ENCODE measurements around the gene DHX8. TPM values are rescaled to one million over a fixed set of nuclear protein-coding genes. Genes with fewer than 3 reads are reported as not detected.

DHX8 gene
- total RNA-seq, 1 donor = 47.5 TPM

GRCh38 chr17:43554857-43555256, 71.1 kb downstream of the DHX8 start:
- TF ChIP-seq CTCF (IDR thresholded peaks at IDR 0.05; ENCODE audit: insufficient read depth, low read depth, low read length) = no peak
- H3K4me3 ChIP-seq (ENCODE audit: low read depth, low read length) = no peak overlapping the region
- DNase-seq (ENCODE audit: low read depth) = no peak

GRCh38 chr17:43556292-43556691, 72.5 kb downstream of the DHX8 start:
- H3K4me3 ChIP-seq (ENCODE audit: low read depth, low read length) = no peak overlapping the region
- peak; percentile 90 for DNase-seq (ENCODE audit: low read depth)
- no peak for TF ChIP-seq CTCF (IDR thresholded peaks at IDR 0.05; ENCODE audit: insufficient read depth, low read depth, low read length)

GRCh38 chr17:43558805-43559160, 75.0 kb downstream of the DHX8 start:
- no peak for TF ChIP-seq CTCF (IDR thresholded peaks at IDR 0.05; ENCODE audit: insufficient read depth, low read depth, low read length)
- DNase-seq (ENCODE audit: low read depth) = no peak

GRCh38 chr17:43559161-43559816, 75.5 kb downstream of the DHX8 start:
- no peak for TF ChIP-seq CTCF (IDR thresholded peaks at IDR 0.05; ENCODE audit: insufficient read depth, low read depth, low read length)
- H3K4me3 ChIP-seq (ENCODE audit: low read depth, low read length) = no peak overlapping the region
- no peak for DNase-seq (ENCODE audit: low read depth)

More at GRCh38 chr17:43558805-43559160, 75.0 kb downstream of the DHX8 start:
- H3K4me3 ChIP-seq (ENCODE audit: low read depth, low read length) = no peak overlapping the region

GRCh38 chr17:43560461-43561427, 77.0 kb downstream of the DHX8 start:
- no peak for TF ChIP-seq CTCF (IDR thresholded peaks at IDR 0.05; ENCODE audit: insufficient read depth, low read depth, low read length)
- no peak for DNase-seq (ENCODE audit: low read depth)
- no peak overlapping the region for H3K4me3 ChIP-seq (ENCODE audit: low read depth, low read length)

- no peak for DNase-seq (ENCODE audit: low read depth)
- no peak for TF ChIP-seq CTCF (IDR thresholded peaks at IDR 0.05; ENCODE audit: insufficient read depth, low read depth, low read length)
Measured at GRCh38 chr17:43562679-43563599, 79.2 kb downstream of the DHX8 start.

More at GRCh38 chr17:43562679-43563599, 79.2 kb downstream of the DHX8 start:
- H3K4me3 ChIP-seq (ENCODE audit: low read depth, low read length) = no peak overlapping the region
